ENCODE data around the gene LRRC8E.

Gene LRRC8E

GRCh38 chr19:7888145-7888825 is at the start of gene LRRC8E:
LRRC8E (plus strand) TSS chr19:7888510; CDS start chr19:7895604, 7,094 bp downstream.
- no peak within 1 kb of the TSS for H3K4me3 Mint-ChIP-seq
- H3K27me3 Mint-ChIP-seq, result peaks cover 18% of the 10 kb centered on the region
- no peaks in the 10 kb centered on the region for H3K9me3 Mint-ChIP-seq
- H3K27ac Mint-ChIP-seq, result no peak within 1 kb of the TSS
- ATAC-seq, result peak; percentile 88
- H3K36me3 Mint-ChIP-seq (ENCODE audit: low read depth), result no peaks in the 10 kb centered on the region
- H3K4me1 Mint-ChIP-seq, result peaks cover under 1% of the 10 kb centered on the region
- peak; percentile 64 for DNase-seq

DNA sequence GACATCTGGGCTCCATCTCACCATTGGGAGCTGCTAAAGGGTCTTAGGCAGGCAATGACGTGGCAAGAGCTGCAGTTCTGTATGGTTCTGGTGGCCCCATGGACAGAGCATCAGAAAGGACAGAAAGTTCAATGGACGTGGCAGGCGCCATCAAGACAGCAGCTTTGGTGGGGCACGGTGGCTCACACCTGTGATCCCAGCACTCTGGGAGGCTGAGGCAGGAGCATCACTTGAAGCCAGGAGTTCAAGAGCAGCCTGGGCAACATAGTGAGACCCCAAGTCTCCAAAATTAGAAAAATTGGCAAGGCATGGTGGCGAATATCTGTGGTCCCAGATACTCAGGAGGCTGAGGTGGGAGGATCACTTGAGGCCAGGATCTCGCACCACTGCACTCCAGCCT is 48.8 kb upstream of the LRRC8E start:
- Mint-ChIP-seq H3K27ac (no peak overlapping the region), H3K4me3 (no peak overlapping the region), H3K9me3 (no peaks in the 10 kb centered on the region), H3K36me3 (ENCODE audit: low read depth) (no peaks in the 10 kb centered on the region), H3K4me1 (no peaks in the 10 kb centered on the region), H3K27me3 (no peaks in the 10 kb centered on the region)
- DNase-seq (no peak), ATAC-seq (no peak)

DNA sequence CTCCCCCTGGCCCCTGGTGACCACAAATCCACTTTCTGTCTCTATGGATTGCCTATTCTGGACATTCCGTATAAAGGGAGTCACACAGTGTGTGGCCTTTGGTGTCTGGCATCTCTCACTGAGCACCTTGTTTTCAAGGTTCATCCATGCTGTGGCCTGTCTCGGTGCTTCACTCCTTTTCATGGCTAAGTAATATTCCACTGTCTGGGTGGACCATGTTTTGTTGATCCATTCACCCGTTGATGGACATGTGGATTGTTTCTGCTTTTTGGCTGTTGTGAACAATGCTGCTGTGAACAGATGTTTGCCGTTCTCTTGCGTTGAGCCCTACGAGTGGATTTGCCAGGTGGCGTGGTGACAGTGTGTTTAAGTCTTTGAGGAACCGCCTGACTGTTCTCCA is 47.7 kb upstream of the LRRC8E start:
- H3K4me3 Mint-ChIP-seq, result no peak overlapping the region
- ATAC-seq, result no peak
- H3K9me3 Mint-ChIP-seq, result no peaks in the 10 kb centered on the region
- H3K4me1 Mint-ChIP-seq, result no peaks in the 10 kb centered on the region
- H3K27me3 Mint-ChIP-seq, result no peaks in the 10 kb centered on the region
- H3K36me3 Mint-ChIP-seq (ENCODE audit: low read depth), result no peaks in the 10 kb centered on the region
- DNase-seq, result no peak
- no peak overlapping the region for H3K27ac Mint-ChIP-seq

DNA sequence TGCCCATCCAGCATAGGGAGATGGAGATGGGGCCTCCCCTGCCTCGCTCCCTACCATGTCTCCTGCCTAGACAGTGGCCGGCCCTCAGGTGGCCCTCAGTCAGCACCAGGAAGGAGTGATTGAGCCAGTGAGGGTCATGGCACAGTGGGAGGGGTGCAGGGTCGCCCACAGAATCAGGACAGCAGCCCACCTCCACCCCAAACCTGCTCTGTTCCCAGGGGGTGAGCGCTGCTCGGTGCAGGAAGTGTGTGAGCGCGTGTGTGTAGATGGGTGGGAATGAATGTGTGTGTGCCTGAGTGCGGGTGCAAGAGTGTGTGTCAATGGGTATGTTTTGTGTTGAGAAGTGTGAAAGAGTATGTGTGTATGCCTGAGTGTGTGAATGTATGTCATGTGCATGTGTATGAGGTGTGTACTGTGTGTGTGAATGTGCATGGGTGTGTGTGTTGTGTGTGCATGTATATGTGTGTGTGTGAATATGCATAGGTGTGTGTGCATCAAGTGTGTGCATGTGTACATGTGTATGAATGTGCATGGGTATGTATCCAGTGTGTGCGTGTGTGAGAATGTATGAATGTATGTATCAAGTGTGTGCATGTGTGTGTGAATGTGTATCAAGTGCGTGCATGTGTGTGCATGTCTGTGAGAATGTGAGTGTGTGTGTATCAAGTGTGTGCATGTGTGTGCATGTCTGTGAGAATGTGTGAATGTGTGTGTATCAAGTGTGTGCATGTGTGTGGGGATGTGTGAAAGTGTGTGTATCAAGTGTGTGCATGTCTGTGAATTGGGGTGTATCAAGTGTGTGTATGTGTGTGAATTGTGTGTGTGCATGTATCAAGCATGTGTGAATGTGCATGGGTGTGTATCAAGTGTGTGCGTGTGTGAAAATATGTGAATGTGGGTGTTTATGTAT is 46.3 kb upstream of the LRRC8E start:
- ATAC-seq, result no peak
- no peak for DNase-seq
- Mint-ChIP-seq H3K27me3 (no peaks in the 10 kb centered on the region), H3K9me3 (no peaks in the 10 kb centered on the region), H3K4me3 (no peak overlapping the region), H3K4me1 (no peaks in the 10 kb centered on the region), H3K36me3 (ENCODE audit: low read depth) (no peaks in the 10 kb centered on the region), H3K27ac (no peak overlapping the region)

DNA sequence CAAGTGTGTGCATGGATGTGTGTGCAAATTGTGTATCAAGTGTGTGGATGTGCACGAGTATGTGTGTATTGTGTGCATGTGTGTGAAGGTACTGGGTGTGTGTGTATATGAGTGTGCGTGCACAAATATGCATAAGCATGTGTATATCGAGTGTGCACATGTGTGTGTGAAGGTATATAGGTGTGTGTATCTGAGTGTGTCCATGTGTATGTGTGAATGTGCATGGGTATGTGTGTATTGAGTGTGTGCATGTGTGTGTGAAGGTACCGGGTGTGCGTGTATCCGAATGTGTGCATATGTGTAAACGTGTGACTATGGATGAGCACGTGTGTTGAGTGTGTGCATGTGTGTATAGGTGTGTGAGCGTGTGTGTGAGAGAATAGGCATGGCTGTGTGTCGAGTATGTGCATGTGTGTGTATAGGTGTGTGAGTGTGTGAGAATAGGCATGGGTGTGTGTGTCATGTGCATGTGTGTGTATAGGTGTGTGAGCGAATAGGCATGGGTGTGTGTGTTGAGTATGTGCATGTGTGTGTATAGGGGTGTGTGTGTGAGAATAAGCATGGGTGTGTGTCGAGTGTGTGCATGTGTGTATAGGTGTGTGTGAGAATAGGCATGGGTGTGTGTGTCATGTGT is 45.5 kb upstream of the LRRC8E start:
- Mint-ChIP-seq H3K4me3 (no peak overlapping the region), H3K27ac (no peak overlapping the region), H3K9me3 (no peaks in the 10 kb centered on the region), H3K36me3 (ENCODE audit: low read depth) (no peaks in the 10 kb centered on the region), H3K4me1 (no peaks in the 10 kb centered on the region), H3K27me3 (no peaks in the 10 kb centered on the region)
- ATAC-seq, result no peak
- DNase-seq, result no peak

DNA sequence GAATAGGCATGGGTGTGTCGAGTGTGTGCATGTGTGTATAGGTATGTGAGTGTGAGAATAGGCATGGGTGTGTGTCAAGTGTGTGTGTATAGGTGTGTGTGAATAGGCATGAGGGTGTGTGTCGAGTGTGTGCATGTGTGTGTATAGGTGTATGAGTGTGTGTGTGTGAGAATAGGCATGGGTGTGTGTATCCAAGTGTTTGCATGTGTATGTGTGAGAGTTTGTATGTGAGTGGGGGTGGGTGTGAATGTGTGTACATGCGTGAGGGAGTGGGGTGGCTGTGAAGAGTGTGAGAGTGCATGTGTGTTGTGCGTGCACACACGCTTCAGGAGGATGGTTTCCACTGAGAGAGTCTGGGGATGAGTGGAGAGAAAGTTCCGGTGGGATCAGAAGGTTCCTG is 44.8 kb upstream of the LRRC8E start:
- ATAC-seq (no peak), DNase-seq (no peak)
- no peaks in the 10 kb centered on the region for H3K4me1 Mint-ChIP-seq
- H3K36me3 Mint-ChIP-seq (ENCODE audit: low read depth), result no peaks in the 10 kb centered on the region
- no peak overlapping the region for H3K27ac Mint-ChIP-seq
- no peaks in the 10 kb centered on the region for H3K27me3 Mint-ChIP-seq
- no peak overlapping the region for H3K4me3 Mint-ChIP-seq
- H3K9me3 Mint-ChIP-seq, result no peaks in the 10 kb centered on the region

DNA sequence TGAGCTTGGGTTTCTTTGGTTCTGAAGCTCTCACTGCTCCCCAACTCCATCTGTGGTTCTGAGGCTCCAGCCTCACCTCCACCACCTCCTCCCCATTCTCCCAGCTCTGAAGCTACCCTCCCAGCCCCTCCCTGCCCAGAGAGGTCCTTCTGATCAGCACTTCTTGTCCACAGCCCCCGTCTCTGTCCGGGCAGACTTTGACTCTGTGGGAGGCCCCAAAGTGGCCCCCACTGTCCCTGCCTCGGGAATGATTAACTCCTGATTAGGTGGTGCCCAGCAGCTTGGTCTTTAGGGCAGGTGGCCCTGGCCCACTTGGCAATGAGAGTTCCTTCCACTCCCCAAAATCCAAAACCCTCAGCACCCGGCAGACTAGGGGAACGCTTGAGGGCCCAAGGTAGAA is 43.9 kb upstream of the LRRC8E start:
- H3K27ac Mint-ChIP-seq, result no peak overlapping the region
- ATAC-seq, result no peak

GRCh38 chr19:7844951-7845350 is 43.4 kb upstream of the LRRC8E start:
- Mint-ChIP-seq H3K27me3 (no peaks in the 10 kb centered on the region), H3K9me3 (no peaks in the 10 kb centered on the region), H3K4me1 (no peaks in the 10 kb centered on the region), H3K4me3 (no peak overlapping the region), H3K36me3 (ENCODE audit: low read depth) (no peaks in the 10 kb centered on the region), H3K27ac (no peak overlapping the region)
- DNase-seq (no peak), ATAC-seq (no peak)

More for the DNA sequence above, 43.9 kb upstream of the LRRC8E start:
- no peaks in the 10 kb centered on the region for H3K27me3 Mint-ChIP-seq
- H3K36me3 Mint-ChIP-seq (ENCODE audit: low read depth), result no peaks in the 10 kb centered on the region
- no peaks in the 10 kb centered on the region for H3K9me3 Mint-ChIP-seq
- H3K4me1 Mint-ChIP-seq, result no peaks in the 10 kb centered on the region
- no peak for DNase-seq
- H3K4me3 Mint-ChIP-seq, result no peak overlapping the region

- Mint-ChIP-seq H3K4me3 (no peak overlapping the region), H3K4me1 (no peaks in the 10 kb centered on the region), H3K9me3 (no peaks in the 10 kb centered on the region), H3K27ac (no peak overlapping the region), H3K27me3 (no peaks in the 10 kb centered on the region), H3K36me3 (ENCODE audit: low read depth) (no peaks in the 10 kb centered on the region)
- DNase-seq, result no peak
- ATAC-seq, result no peak
Measured at GRCh38 chr19:7845390-7846154, 42.7 kb upstream of the LRRC8E start.

DNA sequence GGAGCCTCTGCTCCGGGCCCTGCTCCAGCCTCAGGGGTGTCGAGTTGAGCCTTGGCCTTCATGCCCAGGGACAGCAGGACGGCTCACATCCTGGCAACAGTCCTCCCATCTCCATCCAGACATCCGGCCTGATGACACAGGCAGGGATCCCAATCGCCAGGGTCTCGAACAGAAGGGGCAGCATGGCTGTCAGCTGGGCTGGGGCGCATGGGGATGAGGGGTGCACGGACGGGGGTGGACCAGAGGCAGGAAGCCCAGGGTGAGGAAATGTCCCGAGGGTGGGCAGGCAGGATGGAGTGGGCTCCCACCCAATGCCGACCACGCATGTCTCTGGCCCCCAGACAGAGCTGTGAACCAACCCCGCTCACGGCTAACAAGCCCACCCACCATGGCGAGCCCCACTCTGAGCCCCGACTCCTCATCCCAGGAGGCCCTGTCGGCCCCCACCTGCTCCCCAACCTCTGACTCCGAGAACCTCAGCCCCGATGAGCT is 42.1 kb upstream of the LRRC8E start:
- no peak for DNase-seq
- no peak overlapping the region for H3K4me3 Mint-ChIP-seq
- ATAC-seq, result no peak
- H3K36me3 Mint-ChIP-seq (ENCODE audit: low read depth), result no peaks in the 10 kb centered on the region
- H3K4me1 Mint-ChIP-seq, result no peaks in the 10 kb centered on the region
- no peaks in the 10 kb centered on the region for H3K27me3 Mint-ChIP-seq
- H3K27ac Mint-ChIP-seq, result no peak overlapping the region
- no peaks in the 10 kb centered on the region for H3K9me3 Mint-ChIP-seq

GRCh38 chr19:7847664-7848063 is 40.6 kb upstream of the LRRC8E start:
- H3K4me3 Mint-ChIP-seq, result no peak overlapping the region
- no peaks in the 10 kb centered on the region for H3K27me3 Mint-ChIP-seq
- H3K9me3 Mint-ChIP-seq, result no peaks in the 10 kb centered on the region
- DNase-seq, result no peak
- no peaks in the 10 kb centered on the region for H3K36me3 Mint-ChIP-seq (ENCODE audit: low read depth)
- no peak for ATAC-seq
- H3K4me1 Mint-ChIP-seq, result no peaks in the 10 kb centered on the region
- no peak overlapping the region for H3K27ac Mint-ChIP-seq

DNA sequence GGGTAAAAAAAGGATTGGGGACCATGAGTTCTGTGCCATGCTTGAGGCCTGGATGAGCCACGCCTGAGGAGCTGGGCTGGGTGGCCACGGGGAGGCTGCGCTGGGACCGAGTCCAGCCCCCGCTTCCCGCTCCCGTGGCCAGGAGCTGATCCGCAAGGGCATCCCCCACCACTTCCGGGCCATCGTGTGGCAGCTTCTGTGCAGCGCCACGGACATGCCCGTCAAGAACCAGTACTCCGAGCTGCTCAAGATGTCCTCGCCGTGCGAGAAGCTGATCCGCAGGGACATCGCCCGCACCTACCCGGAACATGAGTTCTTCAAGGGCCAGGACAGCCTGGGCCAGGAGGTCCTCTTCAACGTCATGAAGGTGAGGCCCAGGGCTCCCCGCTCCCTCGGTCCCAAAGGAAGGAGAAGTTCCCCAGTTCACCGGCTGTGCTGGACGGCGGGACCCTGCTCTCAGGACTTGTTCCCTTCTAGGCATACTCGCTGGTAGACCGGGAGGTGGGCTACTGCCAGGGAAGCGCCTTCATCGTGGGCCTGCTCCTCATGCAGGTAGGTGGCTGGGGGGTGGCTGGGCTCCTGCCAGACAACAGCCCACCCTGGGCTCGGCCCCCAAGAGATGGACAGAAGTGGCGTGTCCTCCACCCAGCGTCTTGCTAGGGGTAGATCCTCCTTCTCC is 39.4 kb upstream of the LRRC8E start:
- no peak for DNase-seq
- H3K27ac Mint-ChIP-seq, result no peak overlapping the region
- no peaks in the 10 kb centered on the region for H3K36me3 Mint-ChIP-seq (ENCODE audit: low read depth)
- H3K9me3 Mint-ChIP-seq, result no peaks in the 10 kb centered on the region
- peaks cover 3% of the 10 kb centered on the region for H3K4me1 Mint-ChIP-seq
- ATAC-seq, result no peak
- no peak overlapping the region for H3K4me3 Mint-ChIP-seq
- H3K27me3 Mint-ChIP-seq, result no peaks in the 10 kb centered on the region

GRCh38 chr19:7849631-7849999 is 38.7 kb upstream of the LRRC8E start:
- no peak for DNase-seq
- ATAC-seq, result no peak
- Mint-ChIP-seq H3K4me1 (peaks cover 3% of the 10 kb centered on the region), H3K27ac (no peak overlapping the region), H3K9me3 (no peaks in the 10 kb centered on the region), H3K4me3 (no peak overlapping the region), H3K27me3 (no peaks in the 10 kb centered on the region), H3K36me3 (ENCODE audit: low read depth) (no peaks in the 10 kb centered on the region)
